Renal pelvis (tissue), 4 donors: Measurements from ENCODE around the gene FAM221B. TPM values are rescaled to one million over a fixed set of nuclear protein-coding genes. Genes with fewer than 3 reads are reported as not detected.

Experiments used
- DNase-seq: peaks from one replicate; pipeline ENCODE4 v3.0.0-alpha.2; 2013
- polyA plus RNA-seq, 3 donors: library from polyadenylated mRNA; unstranded; fragments of 120-200 nt; gene quantifications; one replicate each; pipeline ENCODE4 v1.2.1, GENCODE V29; 2013; ENCODE audit not compliant: insufficient read length in 3 of 3

The FAM221B gene
- polyA plus RNA-seq, 3 donors, result 0.09 to 0.41 (median 0.12) TPM

GRCh38 chr9:35792024-35792813 is 36.3 kb downstream of the FAM221B start:
- no peak for DNase-seq

- no peak for DNase-seq
Observed at GRCh38 chr9:35791297-35791921, 37.1 kb downstream of the FAM221B start, which contains the start of gene NPR2. TSS of gene NPR2 (plus strand) at chr9:35791591. CDS start at chr9:35792409, 818 bp downstream.

GRCh38 chr9:35790385-35791296 is 37.9 kb downstream of the FAM221B start:
- peak; percentile 86 for DNase-seq

- DNase-seq, result no peak
Observed at GRCh38 chr9:35790025-35790384, 38.5 kb downstream of the FAM221B start.

- DNase-seq, result no peak
Observed at GRCh38 chr9:35789541-35789940, 39.0 kb downstream of the FAM221B start.

- DNase-seq, result no peak
Observed at GRCh38 chr9:35783418-35783817, 45.1 kb downstream of the FAM221B start.

- no peak for DNase-seq
Observed at GRCh38 chr9:35781066-35781465, 47.5 kb downstream of the FAM221B start.

GRCh38 chr9:35778496-35778895 is 50.0 kb downstream of the FAM221B start:
- no peak for DNase-seq

GRCh38 chr9:35776018-35776417 is 52.5 kb downstream of the FAM221B start:
- DNase-seq, result peak; percentile 78

- no peak for DNase-seq
Observed at GRCh38 chr9:35774907-35775635, 53.5 kb downstream of the FAM221B start.

GRCh38 chr9:35771943-35772342 is 56.6 kb downstream of the FAM221B start:
- no peak for DNase-seq

GRCh38 chr9:35771534-35771933 is 57.0 kb downstream of the FAM221B start:
- no peak for DNase-seq

- DNase-seq, result no peak
Observed at GRCh38 chr9:35771075-35771433, 57.5 kb downstream of the FAM221B start.

- no peak for DNase-seq
Observed at GRCh38 chr9:35769763-35770162, 58.8 kb downstream of the FAM221B start.

GRCh38 chr9:35767458-35767857 is 61.1 kb downstream of the FAM221B start:
- DNase-seq, result no peak

GRCh38 chr9:35766997-35767396 is 61.5 kb downstream of the FAM221B start:
- DNase-seq, result no peak

Other genes starting within 250 kb of the FAM221B start
- 10 to 100 TPM; 44.2 to 46.7 (median 46.4) TPM for gene TESK1, start 223.5 kb downstream of the FAM221B start, polyA plus RNA-seq
- gene CD72, start 210.3 kb downstream of the FAM221B start, polyA plus RNA-seq, result 1 to 10 TPM; 2.8 to 4.5 (median 4.1) TPM
- gene SIT1, start 177.8 kb downstream of the FAM221B start, polyA plus RNA-seq, result under 1 TPM; 0.32 to 0.58 (median 0.33) TPM
- gene RMRP, start 170.7 kb downstream of the FAM221B start, polyA plus RNA-seq, result not detected
- gene CCDC107, start 170.4 kb downstream of the FAM221B start, polyA plus RNA-seq, result 10 to 100 TPM; 16.9 to 21.1 (median 18.5) TPM
- 10 to 100 TPM in 2 of 3 donors, 1 to 10 TPM in 1; 8.7 to 14.0 (median 12.9) TPM for gene ARHGEF39, start 163.5 kb downstream of the FAM221B start, polyA plus RNA-seq
- gene CA9, start 154.8 kb downstream of the FAM221B start, polyA plus RNA-seq, result under 1 TPM; 0.34 to 0.94 (median 0.57) TPM
- 100 to 1,000 TPM; 142 to 173 (median 160) TPM for gene TPM2, start 138.8 kb downstream of the FAM221B start, polyA plus RNA-seq
- gene TLN1, start 96.5 kb downstream of the FAM221B start, polyA plus RNA-seq, result 100 to 1,000 TPM; 164 to 188 (median 181) TPM
- 10 to 100 TPM; 40.1 to 42.5 (median 40.9) TPM for gene CREB3, start 96.1 kb downstream of the FAM221B start, polyA plus RNA-seq
- 100 to 1,000 TPM in 2 of 3 donors, 10 to 100 TPM in 1; 94.4 to 139 (median 127) TPM for gene GBA2, start 79.5 kb downstream of the FAM221B start, polyA plus RNA-seq
- 10 to 100 TPM; 28.7 to 31.8 (median 31.1) TPM for gene RGP1, start 79.4 kb downstream of the FAM221B start, polyA plus RNA-seq
- gene MSMP, start 74.5 kb downstream of the FAM221B start, polyA plus RNA-seq, result 1 to 10 TPM in 1 of 3 donors, under 1 TPM in 1, not detected in 1; 0.70 to 1.3 TPM
- 10 to 100 TPM; 24.5 to 29.4 (median 28.2) TPM for gene NPR2, start 37.1 kb downstream of the FAM221B start, polyA plus RNA-seq
- gene SPAG8, start 16.5 kb downstream of the FAM221B start, polyA plus RNA-seq, result 1 to 10 TPM; 5.5 to 8.6 (median 6.0) TPM
- 10 to 100 TPM; 51.8 to 60.2 (median 59.5) TPM for gene HINT2, start 13.7 kb downstream of the FAM221B start, polyA plus RNA-seq
- 10 to 100 TPM; 30.2 to 36.2 (median 31.1) TPM for gene TMEM8B, start 496 bp upstream of the FAM221B start, polyA plus RNA-seq
- under 1 TPM in 2 of 3 donors, not detected in 1; 0.06 to 0.22 TPM for gene OR13J1, start 41.7 kb upstream of the FAM221B start, polyA plus RNA-seq
- gene HRCT1, start 77.5 kb upstream of the FAM221B start, polyA plus RNA-seq, result under 1 TPM in 1 of 3 donors, not detected in 2; 0.64 TPM
- 1 to 10 TPM; 1.3 to 1.9 (median 1.8) TPM for gene SPAAR, start 80.8 kb upstream of the FAM221B start, polyA plus RNA-seq
- not detected for gene OR2S2, start 129.4 kb upstream of the FAM221B start, polyA plus RNA-seq
- 10 to 100 TPM; 25.4 to 28.1 (median 26.5) TPM for gene RECK, start 208.2 kb upstream of the FAM221B start, polyA plus RNA-seq